Mononuclear cell (primary cell): ENCODE results near the gene XKR7. TPM values are rescaled to one million over a fixed set of nuclear protein-coding genes. Genes with fewer than 3 reads are reported as not detected.
"Not testable (repeated sequence)": the region's sequence is repeated elsewhere in the genome, so short reads cannot be mapped to it uniquely, and the experiment has no call there.

ENCODE experiments used
- H3K27me3 ChIP-seq: 2 replicates; pipeline ENCODE4 v1.6.0; 2011; ENCODE audit warnings: low read length, control low read depth; ENCODE audit not compliant: insufficient read depth
- H3K4me1 ChIP-seq: 2 replicates; pipeline ENCODE4 v1.5.1; 2011; ENCODE audit warnings: mild to moderate bottlenecking, low read length, control low read depth; ENCODE audit not compliant: insufficient read depth
- H3K4me3 ChIP-seq: 2 replicates; pipeline ENCODE4 v1.5.1; 2011; ENCODE audit warnings: mild to moderate bottlenecking, low read length, moderate library complexity
- H3K9me3 ChIP-seq: 2 replicates; pipeline ENCODE4 v1.5.1; 2011; ENCODE audit warnings: low read depth, mild to moderate bottlenecking, control low read depth, low read length
- total RNA-seq: library from RNA; depleted of rRNA; stranded (reverse); fragments of >200 nt; gene quantifications from one replicate; pipeline ENCODE4 v1.2.3, GENCODE V29; 2012

The XKR7 gene
- total RNA-seq, 1 donor: under 0.01 TPM

DNA sequence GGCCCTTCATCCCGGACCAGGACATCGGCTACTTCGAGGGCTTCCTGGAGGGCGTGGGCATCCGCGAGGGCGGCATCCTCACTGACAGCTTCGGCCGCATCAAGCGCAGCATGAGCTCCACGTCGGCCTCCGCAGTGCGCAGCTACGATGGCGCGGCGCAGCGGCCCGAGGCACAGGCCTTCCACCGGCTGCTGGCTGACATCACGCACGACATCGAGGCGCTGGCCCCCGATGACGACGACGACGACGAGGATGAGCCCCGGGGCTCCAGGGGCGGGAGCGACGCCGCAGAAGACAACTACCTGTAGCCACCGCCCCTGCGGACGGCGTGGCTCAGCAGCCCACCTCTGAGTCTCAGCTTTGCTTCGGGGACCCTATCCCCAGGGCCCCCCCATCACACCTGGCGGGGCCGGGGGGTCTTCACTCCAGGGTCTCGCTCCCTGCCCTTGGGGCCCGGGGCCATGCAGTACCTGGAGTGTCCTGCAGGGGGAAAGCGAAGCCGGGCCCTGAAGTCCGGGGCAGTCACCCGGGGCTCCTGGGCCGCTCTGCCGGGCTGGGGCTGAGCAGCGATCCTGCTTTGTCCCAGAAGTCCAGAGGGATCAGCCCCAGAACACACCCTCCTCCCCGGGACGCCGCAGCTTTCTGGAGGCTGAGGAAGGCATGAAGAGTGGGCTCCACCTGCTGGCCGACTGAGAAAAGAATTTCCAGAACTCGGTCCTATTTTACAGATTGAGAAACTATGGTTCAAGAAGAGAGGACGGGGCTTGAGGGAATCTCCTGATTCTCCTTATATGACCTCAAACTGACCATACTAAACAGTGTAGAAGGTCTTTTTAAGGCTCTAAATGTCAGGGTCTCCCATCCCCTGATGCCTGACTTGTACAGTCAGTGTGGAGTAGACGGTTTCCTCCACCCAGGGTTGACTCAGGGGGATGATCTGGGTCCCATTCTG lies 63.3 kb downstream of the XKR7 start:
- Histone ChIP-seq H3K4me3 (no peak overlapping the region), H3K4me1 (peaks cover 53% of the 10 kb centered on the region), H3K27me3 (no peaks in the 10 kb centered on the region)

DNA sequence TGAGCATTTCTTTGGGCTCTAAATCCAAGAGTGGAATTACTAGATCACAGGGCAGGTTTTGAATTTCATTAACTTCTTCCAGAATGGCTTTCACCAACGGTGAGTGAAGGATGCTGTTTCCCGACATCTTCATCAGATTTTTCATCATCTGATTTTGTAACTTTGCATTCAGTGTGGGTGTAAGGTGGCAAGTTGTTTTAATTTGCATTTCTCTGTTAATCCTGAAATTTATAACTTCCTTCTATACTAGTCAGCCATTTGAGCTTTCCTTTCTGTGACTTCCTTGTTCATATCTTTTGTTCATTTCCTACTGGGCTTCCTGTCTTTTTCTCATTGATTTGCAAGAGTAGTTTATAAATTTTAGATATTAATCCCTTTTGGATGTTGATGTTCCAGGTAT lies 65.4 kb downstream of the XKR7 start:
- H3K27me3 ChIP-seq: no peaks in the 10 kb centered on the region
- H3K9me3 ChIP-seq: no peaks in the 10 kb centered on the region
- peaks cover 74% of the 10 kb centered on the region for H3K4me1 ChIP-seq
- no peak overlapping the region for H3K4me3 ChIP-seq

More for the DNA sequence above, 63.3 kb downstream of the XKR7 start:
- no peaks in the 10 kb centered on the region for H3K9me3 ChIP-seq

DNA sequence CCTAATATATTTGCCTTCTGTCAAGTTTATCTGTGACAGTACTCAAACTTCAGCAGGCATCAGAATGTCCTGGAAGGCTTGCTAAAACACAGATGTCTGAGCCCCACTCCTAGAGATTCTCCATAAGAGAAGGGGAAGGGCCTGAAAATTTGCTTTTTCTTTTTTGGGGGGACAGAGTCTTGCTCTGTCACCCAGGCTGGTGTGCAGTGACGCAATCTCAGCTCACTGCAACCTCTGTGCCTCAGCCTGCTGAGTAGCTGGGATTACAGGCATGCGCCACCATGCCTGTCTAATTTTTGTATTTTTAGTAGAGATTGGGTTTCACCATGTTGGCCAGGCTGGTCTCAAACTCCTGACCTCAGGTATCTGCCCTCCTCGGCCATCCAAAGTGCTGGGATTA lies 65.8 kb downstream of the XKR7 start:
- H3K4me3 ChIP-seq, H3K9me3 ChIP-seq, H3K27me3 ChIP-seq: not testable (repeated sequence)
- H3K4me1 ChIP-seq: peaks cover 78% of the 10 kb centered on the region

DNA sequence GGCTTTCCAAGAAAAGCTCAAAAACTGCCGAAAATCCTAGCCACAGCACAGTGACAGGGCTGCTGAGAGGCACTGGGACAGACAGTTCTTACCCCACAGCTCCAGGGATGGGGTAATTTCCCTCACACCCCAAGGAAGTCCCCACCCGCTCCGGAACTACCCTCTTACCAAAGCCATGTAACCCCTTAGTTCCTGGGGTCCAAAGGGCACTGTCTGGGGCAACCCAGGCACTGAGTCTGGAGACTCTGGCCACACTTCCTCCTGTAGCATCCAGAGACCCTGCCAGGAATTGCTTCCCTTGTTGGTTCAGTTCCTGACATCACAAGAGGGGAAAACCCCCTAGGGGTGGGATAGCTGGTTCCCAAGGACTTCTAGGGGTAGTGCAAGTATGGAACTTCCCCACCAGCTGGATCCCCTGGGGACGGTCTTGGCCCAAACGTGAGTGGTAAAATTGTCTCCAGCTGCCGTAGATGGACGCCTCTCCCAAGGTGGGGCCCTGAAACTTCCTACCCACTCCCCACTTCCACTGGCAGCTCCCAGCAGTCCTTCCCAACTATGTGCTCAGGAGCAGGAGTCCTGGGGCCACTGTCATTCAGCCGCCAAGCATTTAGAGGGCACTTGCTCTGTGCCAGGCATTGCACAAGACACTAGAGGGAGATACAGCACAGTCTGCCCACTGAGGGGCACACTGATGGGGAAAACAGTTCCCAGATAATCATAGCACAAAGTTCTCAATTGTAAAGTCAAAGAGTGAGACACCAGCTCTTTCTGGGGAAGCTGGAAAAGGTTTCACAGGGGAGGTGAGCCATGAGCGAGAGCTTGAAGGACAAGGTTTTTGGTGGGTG lies 66.9 kb downstream of the XKR7 start:
- Histone ChIP-seq H3K27me3 (no peaks in the 10 kb centered on the region), H3K4me1 (peaks cover 87% of the 10 kb centered on the region), H3K4me3 (no peak overlapping the region), H3K9me3 (no peaks in the 10 kb centered on the region)

DNA sequence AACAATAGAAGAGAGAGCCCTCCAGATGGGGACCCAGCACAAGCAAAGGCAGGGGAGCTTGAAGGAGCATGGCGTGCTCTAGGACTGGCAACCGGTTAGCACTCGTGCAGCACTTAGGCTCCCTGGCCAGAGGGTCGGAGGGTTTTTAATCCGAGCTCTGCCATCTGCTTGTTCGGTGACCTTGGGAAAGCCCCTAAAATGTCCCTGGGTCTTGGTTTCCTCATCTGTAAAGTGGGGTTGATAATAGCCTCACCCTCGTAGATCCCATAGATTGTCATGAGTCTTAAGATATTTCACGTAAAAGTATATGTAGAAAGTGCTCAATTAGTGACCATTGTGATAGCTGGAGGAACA lies 67.5 kb downstream of the XKR7 start:
- Histone ChIP-seq H3K9me3 (no peaks in the 10 kb centered on the region), H3K4me1 (peaks cover 91% of the 10 kb centered on the region), H3K4me3 (no peak overlapping the region), H3K27me3 (no peaks in the 10 kb centered on the region)

DNA sequence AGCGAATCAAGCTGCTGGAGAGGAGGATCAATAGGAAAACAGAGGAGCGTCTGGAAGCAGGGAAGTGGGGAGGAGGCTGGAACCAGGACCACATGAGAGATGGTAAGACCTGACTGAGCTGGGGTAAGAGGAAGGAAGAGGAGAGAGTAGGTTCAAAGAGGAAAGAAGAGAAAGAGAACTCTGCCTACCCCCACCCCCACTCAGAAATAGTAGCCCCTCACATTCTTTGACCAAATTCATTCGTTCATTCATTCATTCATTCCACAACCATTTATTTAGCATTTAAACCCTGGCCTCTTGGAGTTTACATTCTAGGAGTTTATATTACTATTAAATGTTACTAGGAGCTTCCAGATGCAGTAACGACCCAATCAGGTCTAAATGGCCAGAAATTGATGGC lies 68.3 kb downstream of the XKR7 start:
- H3K27me3 ChIP-seq: no peaks in the 10 kb centered on the region
- H3K4me3 ChIP-seq: no peak overlapping the region
- peaks cover 94% of the 10 kb centered on the region for H3K4me1 ChIP-seq
- no peaks in the 10 kb centered on the region for H3K9me3 ChIP-seq

DNA sequence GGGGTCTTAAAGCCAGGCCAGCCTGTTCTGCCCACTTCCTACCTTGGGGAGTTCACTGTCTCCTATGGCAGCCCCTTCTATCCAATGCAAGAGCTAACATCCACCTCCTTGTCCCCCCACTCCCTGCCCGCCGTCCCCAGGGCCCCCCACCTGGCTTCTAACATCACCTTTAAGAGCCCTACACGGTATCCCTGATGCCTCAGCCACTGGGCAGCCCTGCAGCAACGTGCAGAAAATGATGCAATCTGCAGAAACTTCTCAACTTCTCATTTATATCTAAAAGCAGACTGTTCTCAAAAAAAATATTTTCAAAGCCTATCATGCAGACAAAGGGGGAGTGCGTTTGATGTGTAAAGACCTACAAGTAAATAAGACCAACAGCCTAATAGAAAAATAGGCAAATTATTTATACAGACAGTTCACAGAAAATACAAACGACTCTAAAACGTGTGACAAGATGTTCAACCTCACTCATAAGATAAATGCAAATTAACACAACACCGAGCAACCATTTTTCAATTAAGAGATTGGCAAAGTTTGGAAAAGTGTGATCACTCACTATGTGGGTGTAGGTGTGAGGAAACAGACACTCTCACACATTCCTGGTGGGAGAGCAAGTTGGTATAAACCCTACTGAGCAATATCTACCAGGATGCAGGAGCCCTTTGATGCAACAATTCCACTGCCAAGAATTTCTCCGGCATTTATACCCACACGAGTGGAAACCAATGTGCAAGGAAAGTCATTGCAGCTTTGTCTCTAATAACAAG lies 69.0 kb downstream of the XKR7 start:
- H3K4me1 ChIP-seq: peaks cover 94% of the 10 kb centered on the region
- no peak overlapping the region for H3K4me3 ChIP-seq

DNA sequence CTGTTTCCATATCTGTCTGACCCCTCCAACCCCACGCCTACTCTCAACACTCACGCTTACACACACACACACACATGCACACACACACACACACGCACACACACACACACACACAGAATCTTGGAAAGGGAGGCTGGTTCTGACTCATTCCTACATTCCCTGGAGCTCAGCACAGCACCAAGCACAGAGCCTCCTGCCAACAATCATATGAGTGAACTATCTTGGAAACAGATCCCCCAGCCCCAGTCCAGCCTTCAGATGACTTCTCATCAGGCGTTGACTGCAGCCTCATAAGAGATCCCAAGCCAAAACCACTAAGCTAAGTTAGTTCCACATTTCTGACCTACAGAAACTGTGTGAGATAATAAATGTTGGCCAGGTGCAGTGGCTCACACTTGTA lies 70.0 kb downstream of the XKR7 start:
- Histone ChIP-seq H3K4me3 (no peak overlapping the region), H3K4me1 (peaks cover 92% of the 10 kb centered on the region), H3K9me3 (no peaks in the 10 kb centered on the region), H3K27me3 (no peaks in the 10 kb centered on the region)

More for the DNA sequence above, 69.0 kb downstream of the XKR7 start:
- H3K27me3 ChIP-seq: no peaks in the 10 kb centered on the region
- H3K9me3 ChIP-seq: no peaks in the 10 kb centered on the region

DNA sequence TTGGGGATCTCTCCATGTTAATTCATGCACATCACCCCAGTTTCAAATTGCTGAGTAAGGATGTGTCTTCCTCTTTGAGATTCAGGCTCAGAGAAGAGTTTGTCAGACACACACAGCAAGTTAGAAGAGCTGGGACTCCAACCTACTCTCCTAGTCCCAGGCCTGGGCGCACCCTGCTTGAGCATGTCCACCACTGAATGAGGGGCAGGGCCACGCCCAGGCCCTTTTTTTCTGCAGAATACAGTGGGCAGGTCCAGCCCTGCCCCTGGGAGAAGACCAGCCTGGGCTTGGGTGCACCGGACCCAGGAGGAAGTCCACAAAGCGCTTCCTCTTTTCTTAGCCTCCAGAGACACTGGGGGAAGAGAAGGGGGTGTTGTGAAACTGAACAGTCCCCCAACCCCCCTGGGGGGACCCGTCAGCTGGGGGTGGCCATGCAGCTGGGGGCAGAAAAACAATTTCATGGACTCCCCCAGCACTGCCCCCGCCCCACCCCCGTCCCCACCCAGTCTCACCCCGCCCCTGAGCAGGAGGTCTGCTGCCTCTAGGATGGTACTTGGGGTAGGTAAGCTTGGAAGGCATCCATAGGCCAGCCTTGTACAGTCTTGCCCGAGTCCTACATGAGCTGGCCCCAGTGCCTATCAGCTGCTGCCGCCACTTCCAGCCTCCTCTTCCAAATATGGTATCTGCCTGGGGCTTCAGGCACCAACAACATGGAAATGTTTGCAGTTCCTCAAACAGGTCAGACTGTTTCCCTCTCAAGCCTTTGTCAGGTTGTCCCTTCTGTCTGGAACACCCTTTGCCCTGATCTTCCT lies 72.4 kb downstream of the XKR7 start:
- no peaks in the 10 kb centered on the region for H3K27me3 ChIP-seq
- H3K4me3 ChIP-seq: no peak overlapping the region
- H3K9me3 ChIP-seq: no peaks in the 10 kb centered on the region
- H3K4me1 ChIP-seq: peaks cover 74% of the 10 kb centered on the region

DNA sequence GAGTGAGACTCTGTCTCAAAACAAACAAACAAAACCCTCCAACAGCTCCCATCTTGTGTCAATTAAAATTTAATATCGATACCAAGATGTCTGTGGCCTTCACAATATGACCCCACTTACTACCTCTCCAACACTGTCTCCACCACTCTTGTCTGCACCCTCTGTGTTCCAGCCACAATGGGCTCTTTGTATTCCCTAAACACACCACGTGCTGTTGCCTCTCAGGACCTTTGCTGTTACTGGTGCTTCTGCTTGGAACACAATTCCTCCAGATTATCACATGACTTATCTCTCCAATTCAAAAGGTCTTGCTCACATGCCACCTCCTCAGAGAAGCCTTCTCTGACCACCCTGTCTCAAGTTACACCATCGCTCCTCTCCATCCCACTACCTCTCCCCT lies 78.0 kb downstream of the XKR7 start:
- Histone ChIP-seq H3K9me3 (no peaks in the 10 kb centered on the region), H3K4me1 (peaks cover 30% of the 10 kb centered on the region), H3K4me3 (no peak overlapping the region), H3K27me3 (peaks cover 5% of the 10 kb centered on the region)

DNA sequence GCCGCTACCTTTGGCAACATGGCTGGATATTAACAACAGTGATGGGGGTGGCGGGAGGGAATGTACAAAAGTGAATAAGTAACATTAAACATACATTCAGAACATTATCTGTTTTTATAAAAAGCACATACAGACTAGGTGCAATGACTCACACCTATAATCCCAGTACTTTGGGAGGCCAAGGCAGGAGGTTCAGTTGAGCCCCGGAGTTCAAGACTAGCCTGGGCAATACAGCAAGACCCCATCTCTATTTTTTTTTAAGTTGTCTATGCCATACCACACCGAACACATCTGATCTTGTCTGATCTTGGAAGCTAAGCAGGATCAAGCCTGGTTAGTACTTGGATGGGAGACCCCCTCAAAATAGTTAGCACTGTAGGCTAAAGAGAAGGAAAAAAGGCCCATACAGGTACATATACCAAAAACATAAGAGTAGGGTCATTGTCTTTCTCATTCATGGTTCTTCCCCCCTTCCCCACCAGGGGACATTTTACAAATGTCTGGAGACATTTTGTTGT lies 82.4 kb downstream of the XKR7 start:
- no peaks in the 10 kb centered on the region for H3K9me3 ChIP-seq
- peaks cover 49% of the 10 kb centered on the region for H3K4me1 ChIP-seq
- H3K4me3 ChIP-seq: no peak overlapping the region
- peaks cover 14% of the 10 kb centered on the region for H3K27me3 ChIP-seq

DNA sequence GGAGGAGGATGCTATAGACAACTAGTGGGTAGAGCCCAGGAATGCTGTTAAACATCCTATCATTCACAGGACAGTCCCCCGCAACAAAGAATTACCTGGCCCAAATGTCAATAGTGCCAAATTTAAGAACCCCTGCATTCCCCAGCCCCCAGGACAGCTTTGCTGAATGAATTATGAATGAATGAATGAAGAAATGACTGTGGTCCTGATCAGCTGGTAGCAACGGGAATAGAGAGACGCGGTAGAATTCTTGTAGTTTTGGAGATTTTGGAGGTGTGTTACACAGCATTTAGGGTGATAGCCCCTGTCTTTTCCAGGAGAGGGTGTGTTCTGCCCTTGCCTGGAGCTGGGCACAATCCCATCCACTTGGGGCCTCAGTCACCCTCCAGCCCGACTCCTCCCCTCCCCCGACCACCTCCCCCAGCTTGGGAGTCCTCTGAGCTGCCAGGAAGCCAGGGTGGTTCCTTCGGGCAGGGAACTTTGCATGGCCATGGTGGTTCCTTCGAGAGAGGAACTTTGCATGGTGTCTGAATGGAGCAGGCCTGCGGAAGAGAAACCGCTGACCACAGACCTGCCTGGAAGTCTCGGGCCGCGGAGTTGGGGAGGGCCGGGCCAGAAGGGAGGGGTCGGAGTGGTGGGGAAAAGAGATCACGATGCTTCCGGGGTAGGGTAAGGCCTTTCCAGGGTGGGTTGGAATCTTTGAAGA lies 83.1 kb downstream of the XKR7 start:
- Histone ChIP-seq H3K9me3 (no peaks in the 10 kb centered on the region), H3K4me3 (peak overlapping the region; percentile 72), H3K4me1 (peaks cover 53% of the 10 kb centered on the region), H3K27me3 (peaks cover 14% of the 10 kb centered on the region)

DNA sequence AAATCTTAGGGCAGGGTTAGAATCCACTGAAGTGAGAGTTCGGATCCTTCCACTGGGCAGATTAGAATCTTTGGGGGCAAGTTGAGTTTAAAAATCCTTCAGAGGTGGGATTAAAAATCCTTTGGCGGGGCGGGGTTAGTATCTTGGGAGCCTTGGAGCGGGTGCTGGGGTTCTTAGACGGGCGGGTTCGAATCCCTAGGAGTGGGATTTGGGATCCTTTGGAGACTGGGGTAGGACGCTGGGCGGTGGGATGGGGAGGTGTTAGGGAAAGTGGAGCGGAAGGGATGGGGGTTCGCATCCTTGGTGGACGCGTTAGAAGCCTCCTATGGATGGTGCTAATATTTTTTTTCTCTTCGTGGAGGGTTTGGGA lies 83.8 kb downstream of the XKR7 start:
- Histone ChIP-seq H3K4me1 (peaks cover 58% of the 10 kb centered on the region), H3K4me3 (peak overlapping the region; percentile 72), H3K27me3 (peaks cover 14% of the 10 kb centered on the region), H3K9me3 (no peaks in the 10 kb centered on the region)
